Gastroesophageal sphincter (tissue), 4 donors: ENCODE results near the gene MRRF. TPM values are rescaled to one million over a fixed set of nuclear protein-coding genes. Genes with fewer than 3 reads are reported as not detected.

Source experiments
- ATAC-seq: fragments of 150-250 bp; one replicate; pipeline ENCODE4 v1.9.1; 2016; ENCODE audit warnings: mild to moderate bottlenecking, moderate library complexity
- H3K27ac ChIP-seq, 4 donors: fragments of 200-600 bp; sonication (generic) in 3 of 4; 1 replicate in 3 of 4; 2 replicates in 1 of 4; pipeline ENCODE4 v1.5.1; 2016 to 2019
- H3K27me3 ChIP-seq: fragments of 200-600 bp; sonication (generic); one replicate; pipeline ENCODE4 v1.5.1; 2019
- H3K36me3 ChIP-seq, 2 donors: fragments of 200-600 bp; sonication (generic); one replicate each; pipeline ENCODE4 v1.5.1; 2019; ENCODE audit warnings: control low read depth in 1 of 2
- H3K4me1 ChIP-seq, 3 donors: fragments of 200-600 bp; sonication (generic); 1 replicate in 2 of 3; 2 replicates in 1 of 3; pipeline ENCODE4 v1.5.1; 2016 to 2019; ENCODE audit warnings: control low read depth in 2 of 3
- H3K4me3 ChIP-seq, 2 donors: fragments of 200-600 bp; sonication (generic); one replicate each; pipeline ENCODE4 v1.5.1; 2019; ENCODE audit warnings: mild to moderate bottlenecking in 1 of 2, moderate library complexity in 1 of 2
- H3K9me3 ChIP-seq, 3 donors: fragments of 200-600 bp; sonication (generic); one replicate each; pipeline ENCODE4 v1.5.1; 2017 to 2019; ENCODE audit warnings: control low read depth in 2 of 3
- EP300 ChIP-seq: sonication (generic); formaldehyde crosslinking; IDR thresholded peaks from one replicate; pipeline ENCODE4 v1.6.1; 2017; ENCODE audit warnings: antibody characterized with exemption, mild to moderate bottlenecking
- POLR2A ChIP-seq, 2 donors: fragments of 450-650 bp; IDR thresholded peaks; one replicate each; pipeline ENCODE4 v1.6.1; 2017; ENCODE audit warnings: antibody characterized with exemption in 2 of 2, mild to moderate bottlenecking in 2 of 2, moderate library complexity in 1 of 2
- POLR2AphosphoS5 ChIP-seq: sonication (generic); formaldehyde crosslinking; IDR thresholded peaks from one replicate; pipeline ENCODE4 v1.6.1; 2017; ENCODE audit warnings: antibody characterized with exemption
- WGBS, 2 donors: methylation state at CpG; one replicate each; pipeline ENCODE4 v1.1.5; 2018; ENCODE audit warnings: low coverage in 1 of 2; 5-methylcytosine and 5-hydroxymethylcytosine counted together
- total RNA-seq, 4 donors: library from RNA; depleted of rRNA; stranded (reverse); fragments of >200 nt; gene quantifications; one replicate each; pipeline ENCODE4 v1.1.0, GENCODE V29; 2016
- TF ChIP-seq, protein P1 (sequence below), 4 experiments: fragments of 200-600 bp in 2 of 4; fragments of 450-650 bp in 2 of 4; sonication (generic) in 1 of 4; IDR thresholded peaks; one replicate each; pipeline ENCODE4 v1.5.1; 2017 to 2019; ENCODE audit warnings: antibody characterized with exemption in 4 of 4, mild to moderate bottlenecking in 2 of 4, moderate library complexity in 2 of 4

Gene MRRF
- total RNA-seq, 4 donors from 2014 or later: 24.1 to 38.0 (median 29.7) TPM

DNA sequence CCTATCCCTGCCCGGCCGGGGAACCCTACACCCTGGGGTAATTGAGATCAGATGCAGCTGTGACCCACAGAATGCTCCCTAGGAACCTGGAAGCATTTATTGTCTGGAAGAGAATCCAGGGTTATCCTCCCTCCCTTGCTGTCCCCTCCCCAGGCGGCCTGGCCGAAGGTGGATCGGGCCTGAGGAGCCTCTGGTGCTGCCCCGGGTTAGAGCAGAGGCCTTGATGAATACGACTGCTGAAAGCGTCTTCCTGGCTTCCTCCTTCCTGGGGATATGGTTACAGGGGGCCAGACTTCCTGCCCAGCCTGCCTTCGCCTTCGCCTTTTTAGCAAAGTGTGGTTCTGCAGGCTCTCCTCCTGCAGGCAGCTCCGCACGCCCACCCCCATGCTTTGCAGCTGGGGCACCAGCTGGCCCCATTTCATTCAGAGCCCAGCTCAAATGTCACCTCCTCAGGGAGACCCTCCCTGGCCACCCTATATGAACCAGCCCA lies 83.7 kb downstream of the MRRF start:
- H3K27me3 ChIP-seq: no peaks in the 10 kb centered on the region
- no peak for ATAC-seq
- 83 to 84% methylated on average over 4 of the region's 12 CpGs for WGBS, 2 donors
- H3K9me3 ChIP-seq: no peaks in the 10 kb centered on the region
- H3K36me3 ChIP-seq: no peaks in the 10 kb centered on the region
- H3K27ac ChIP-seq: peak overlapping the region in 3 of 4 donors; percentile 80 to 88 (median 83)
- TF ChIP-seq, protein P1, sequence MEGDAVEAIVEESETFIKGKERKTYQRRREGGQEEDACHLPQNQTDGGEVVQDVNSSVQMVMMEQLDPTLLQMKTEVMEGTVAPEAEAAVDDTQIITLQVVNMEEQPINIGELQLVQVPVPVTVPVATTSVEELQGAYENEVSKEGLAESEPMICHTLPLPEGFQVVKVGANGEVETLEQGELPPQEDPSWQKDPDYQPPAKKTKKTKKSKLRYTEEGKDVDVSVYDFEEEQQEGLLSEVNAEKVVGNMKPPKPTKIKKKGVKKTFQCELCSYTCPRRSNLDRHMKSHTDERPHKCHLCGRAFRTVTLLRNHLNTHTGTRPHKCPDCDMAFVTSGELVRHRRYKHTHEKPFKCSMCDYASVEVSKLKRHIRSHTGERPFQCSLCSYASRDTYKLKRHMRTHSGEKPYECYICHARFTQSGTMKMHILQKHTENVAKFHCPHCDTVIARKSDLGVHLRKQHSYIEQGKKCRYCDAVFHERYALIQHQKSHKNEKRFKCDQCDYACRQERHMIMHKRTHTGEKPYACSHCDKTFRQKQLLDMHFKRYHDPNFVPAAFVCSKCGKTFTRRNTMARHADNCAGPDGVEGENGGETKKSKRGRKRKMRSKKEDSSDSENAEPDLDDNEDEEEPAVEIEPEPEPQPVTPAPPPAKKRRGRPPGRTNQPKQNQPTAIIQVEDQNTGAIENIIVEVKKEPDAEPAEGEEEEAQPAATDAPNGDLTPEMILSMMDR (IDR thresholded peaks at IDR 0.05): no peak
- TF ChIP-seq POLR2A (IDR thresholded peaks at IDR 0.05) (no peak), EP300 (no peak)
- H3K4me3 ChIP-seq: no peak overlapping the region
- peaks cover 0 to 20% (median 4%) of the 10 kb centered on the region in 3 donors for H3K4me1 ChIP-seq

DNA sequence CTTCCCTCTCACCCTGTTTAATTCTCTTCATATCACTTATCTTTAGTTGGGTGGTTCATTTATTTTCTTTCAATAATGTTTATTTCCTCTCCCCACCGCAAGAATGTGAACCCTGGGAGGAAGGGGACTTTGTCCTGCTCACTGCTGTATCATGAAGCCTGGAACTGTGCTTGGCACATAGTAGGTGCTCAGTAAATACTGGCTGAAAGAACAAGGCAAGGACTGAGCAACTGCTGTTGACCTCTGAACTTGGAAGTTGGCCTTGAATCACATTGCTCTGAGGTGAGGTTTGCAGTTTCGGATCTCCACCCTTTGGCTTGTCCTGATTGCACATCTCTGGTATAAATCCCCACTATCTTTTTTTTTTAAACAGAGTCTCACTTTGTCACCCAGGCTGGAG lies 84.1 kb downstream of the MRRF start:
- Histone ChIP-seq H3K9me3 (no peaks in the 10 kb centered on the region), H3K4me1 (peaks cover 0 to 20% (median 4%) of the 10 kb centered on the region in 3 donors), H3K27me3 (no peaks in the 10 kb centered on the region), H3K27ac (no peak overlapping the region), H3K36me3 (no peaks in the 10 kb centered on the region), H3K4me3 (no peak overlapping the region)
- no peak for TF ChIP-seq POLR2AphosphoS5
- no peak for TF ChIP-seq EP300
- no peak for TF ChIP-seq POLR2A (IDR thresholded peaks at IDR 0.05)
- TF ChIP-seq, protein P1 (IDR thresholded peaks at IDR 0.05): no peak
- WGBS, 2 donors: 76% methylated on average over 2 of the region's 2 CpGs; no CpG with 5 or more reads in 1 of the 2 donors
- no peak for ATAC-seq

DNA sequence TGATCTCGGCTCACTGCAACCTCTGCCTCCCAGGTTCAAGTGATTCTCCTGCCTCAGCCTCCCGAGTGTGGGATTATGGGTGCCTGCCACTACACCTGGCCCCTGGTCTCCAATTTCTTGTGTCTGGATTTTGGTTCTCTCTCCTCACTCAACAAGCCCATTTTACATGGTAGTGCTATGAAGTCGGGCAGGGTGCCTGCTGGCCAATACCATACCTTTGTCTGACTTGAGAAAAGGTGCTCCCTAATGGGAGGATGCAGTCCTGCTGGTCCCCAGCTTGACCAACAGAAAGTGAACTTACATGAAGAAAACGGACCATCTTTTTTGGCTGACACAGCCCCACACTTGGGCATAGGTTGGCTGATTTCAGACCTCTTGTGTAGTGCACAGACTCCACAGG lies 84.5 kb downstream of the MRRF start:
- ATAC-seq: no peak
- TF ChIP-seq POLR2AphosphoS5: no peak
- no peak for TF ChIP-seq EP300
- no peak for TF ChIP-seq POLR2A (IDR thresholded peaks at IDR 0.05)
- TF ChIP-seq, protein P1 (IDR thresholded peaks at IDR 0.05): no peak
- 70 to 77% methylated on average over 2 to 4 of the region's 4 CpGs for WGBS, 2 donors
- H3K9me3 ChIP-seq: no peaks in the 10 kb centered on the region
- H3K4me1 ChIP-seq: peaks cover 0 to 20% (median 4%) of the 10 kb centered on the region in 3 donors
- no peak overlapping the region for H3K4me3 ChIP-seq
- H3K27me3 ChIP-seq: no peaks in the 10 kb centered on the region
- no peaks in the 10 kb centered on the region for H3K36me3 ChIP-seq
- no peak overlapping the region for H3K27ac ChIP-seq

DNA sequence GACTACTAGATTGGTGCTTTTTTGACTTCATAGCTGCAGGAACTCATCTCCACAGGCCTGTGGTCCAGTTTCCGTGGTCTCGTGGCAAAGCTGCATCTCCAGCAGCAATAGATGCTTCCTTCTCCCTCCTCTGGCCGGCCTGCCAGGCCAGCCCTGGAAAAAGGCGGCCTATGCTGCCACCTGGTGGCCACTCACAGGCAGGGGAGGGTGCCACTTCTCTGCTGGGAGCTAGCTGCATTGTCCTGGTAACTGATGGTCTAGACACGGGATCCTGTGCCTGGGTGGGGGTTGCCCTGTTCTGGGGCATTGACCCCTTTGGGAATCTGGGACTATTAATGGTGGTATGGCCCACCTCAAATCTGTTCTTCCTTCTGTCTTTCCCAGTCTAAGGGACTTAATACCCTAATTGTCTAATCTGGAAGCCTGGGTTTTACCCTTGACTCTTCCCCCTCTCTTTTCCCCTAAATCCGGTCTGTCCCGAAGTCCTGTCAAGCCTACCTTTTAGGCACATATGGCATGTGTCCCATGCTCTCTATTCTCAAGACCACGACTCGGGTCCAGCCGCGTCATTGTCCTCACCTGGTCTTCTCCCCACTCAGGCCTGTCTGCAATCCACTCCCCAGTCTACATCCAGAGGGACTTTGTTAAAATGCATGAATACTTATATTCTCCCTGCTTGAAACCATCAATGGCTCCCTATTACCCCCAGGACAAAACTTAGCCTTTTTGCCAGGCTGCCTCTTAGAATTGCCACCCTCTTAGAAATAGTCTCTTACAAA lies 86.1 kb downstream of the MRRF start:
- peak; percentile 74 for ATAC-seq
- Histone ChIP-seq H3K27ac (no peak overlapping the region), H3K9me3 (no peaks in the 10 kb centered on the region), H3K4me1 (peaks cover 0 to 20% (median 4%) of the 10 kb centered on the region in 3 donors), H3K36me3 (no peaks in the 10 kb centered on the region), H3K27me3 (no peaks in the 10 kb centered on the region), H3K4me3 (no peak overlapping the region)
- 38 to 64% methylated on average over 8 to 10 of the region's 11 CpGs for WGBS, 2 donors
- TF ChIP-seq POLR2AphosphoS5 (no peak), POLR2A (IDR thresholded peaks at IDR 0.05) (no peak), EP300 (no peak)
- TF ChIP-seq, protein P1 (IDR thresholded peaks at IDR 0.05): peak; percentile 95 to 99 (median 97)
